ENCODE measurements around the gene IFT81.

DNA sequence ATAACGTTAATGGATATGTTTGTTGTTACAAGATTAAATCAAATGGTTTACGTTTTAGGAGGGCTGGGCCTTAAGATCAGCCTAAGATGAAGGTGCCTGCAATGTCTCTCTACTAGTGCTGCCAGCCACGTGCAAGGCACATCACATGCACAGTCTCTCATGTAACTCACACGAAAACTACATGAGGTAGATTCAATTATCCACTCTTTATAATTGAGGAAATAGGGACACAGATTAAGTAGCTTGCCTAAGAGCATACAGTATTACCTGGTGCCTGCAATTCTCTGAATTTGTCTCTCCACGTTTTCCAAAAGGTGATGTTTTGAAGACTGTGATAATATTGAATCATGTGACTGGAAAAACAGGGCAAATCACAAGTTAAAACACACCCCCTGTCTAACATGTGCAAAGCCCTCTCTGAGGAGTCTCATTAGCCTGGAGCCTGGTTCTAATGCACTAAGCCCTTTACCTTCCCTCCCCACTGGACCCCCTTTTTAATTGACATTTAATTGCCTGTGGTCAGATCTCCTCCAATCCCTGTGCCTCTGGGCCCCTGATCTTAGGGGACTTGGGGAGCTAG is 142.3 kb downstream of the IFT81 start:
- TF ChIP-seq, protein P1, sequence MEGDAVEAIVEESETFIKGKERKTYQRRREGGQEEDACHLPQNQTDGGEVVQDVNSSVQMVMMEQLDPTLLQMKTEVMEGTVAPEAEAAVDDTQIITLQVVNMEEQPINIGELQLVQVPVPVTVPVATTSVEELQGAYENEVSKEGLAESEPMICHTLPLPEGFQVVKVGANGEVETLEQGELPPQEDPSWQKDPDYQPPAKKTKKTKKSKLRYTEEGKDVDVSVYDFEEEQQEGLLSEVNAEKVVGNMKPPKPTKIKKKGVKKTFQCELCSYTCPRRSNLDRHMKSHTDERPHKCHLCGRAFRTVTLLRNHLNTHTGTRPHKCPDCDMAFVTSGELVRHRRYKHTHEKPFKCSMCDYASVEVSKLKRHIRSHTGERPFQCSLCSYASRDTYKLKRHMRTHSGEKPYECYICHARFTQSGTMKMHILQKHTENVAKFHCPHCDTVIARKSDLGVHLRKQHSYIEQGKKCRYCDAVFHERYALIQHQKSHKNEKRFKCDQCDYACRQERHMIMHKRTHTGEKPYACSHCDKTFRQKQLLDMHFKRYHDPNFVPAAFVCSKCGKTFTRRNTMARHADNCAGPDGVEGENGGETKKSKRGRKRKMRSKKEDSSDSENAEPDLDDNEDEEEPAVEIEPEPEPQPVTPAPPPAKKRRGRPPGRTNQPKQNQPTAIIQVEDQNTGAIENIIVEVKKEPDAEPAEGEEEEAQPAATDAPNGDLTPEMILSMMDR (conservative IDR thresholded peaks at IDR 0.05; ENCODE audit: low read depth, low read length), result no peak
- TF ChIP-seq EZH2 (IDR thresholded peaks at IDR 0.05; ENCODE audit: borderline replicate concordance, low read depth, low read length, poor library complexity, severe bottlenecking), result no peak
